Activated gamma-delta T cell treated with anti-CD3 and anti-CD28 coated beads, Interleukin-2, amount 50 U/mL, for 16 hours (primary cell): ENCODE data around the gene YWHAB.
"Not testable (repeated sequence)": the region's sequence is repeated elsewhere in the genome, so short reads cannot be mapped to it uniquely, and the experiment has no call there.

ENCODE experiments used
- DNase-seq: peaks from one replicate; pipeline ENCODE4 v3.0.0-alpha.2; 2020; ENCODE audit warnings: low read depth

The YWHAB gene

DNA sequence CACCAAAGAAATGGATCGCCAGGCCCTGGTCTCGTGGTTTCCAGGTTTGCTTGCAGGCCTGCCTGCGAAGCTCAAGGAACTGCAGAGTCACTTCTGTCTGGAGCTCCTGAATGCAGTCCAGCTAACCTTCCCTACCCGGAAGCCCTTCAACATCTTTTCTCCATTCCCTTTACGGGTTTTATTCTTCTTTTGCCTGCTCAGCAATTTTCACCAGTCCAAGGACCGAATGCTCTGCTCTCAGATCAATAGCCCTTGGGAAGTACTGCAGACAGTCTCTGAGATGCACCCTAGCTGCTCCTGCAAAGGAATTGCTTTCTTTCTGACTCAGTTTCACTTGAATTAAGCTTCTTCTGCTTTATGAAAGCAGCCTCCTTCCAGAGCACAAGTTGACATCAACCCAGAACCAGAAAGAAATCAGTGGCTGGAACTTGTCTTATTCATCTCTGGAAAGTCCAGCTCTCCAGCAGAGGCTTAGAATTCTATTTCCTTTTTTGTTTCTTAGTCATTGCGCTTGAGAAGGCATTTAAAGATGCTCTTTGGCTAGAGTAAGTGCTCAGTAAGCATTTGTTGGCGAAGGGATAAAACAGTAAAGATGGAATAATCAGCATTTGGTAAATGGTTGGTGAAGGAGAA, 18.7 kb upstream of the YWHAB start:
- DNase-seq, result no peak

DNA sequence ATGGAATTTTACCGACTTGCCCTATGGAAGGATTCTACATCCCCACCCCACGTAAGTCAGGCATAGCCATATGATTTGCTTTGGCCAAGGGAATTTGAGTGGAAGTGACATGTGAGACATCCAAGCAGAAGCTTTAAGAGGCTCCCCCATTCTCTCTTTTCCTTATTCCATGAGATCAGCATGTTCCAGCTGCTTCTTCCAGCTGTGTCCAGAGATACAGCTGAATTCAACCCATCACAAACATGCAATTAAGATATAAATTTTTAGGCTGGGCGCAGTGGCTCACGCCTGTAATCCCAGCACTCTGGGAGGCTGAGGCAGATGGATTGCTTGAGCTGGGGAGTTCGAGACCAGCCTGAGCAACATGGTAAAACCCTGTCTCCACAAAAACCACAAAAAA, 16.0 kb upstream of the YWHAB start:
- no peak for DNase-seq

DNA sequence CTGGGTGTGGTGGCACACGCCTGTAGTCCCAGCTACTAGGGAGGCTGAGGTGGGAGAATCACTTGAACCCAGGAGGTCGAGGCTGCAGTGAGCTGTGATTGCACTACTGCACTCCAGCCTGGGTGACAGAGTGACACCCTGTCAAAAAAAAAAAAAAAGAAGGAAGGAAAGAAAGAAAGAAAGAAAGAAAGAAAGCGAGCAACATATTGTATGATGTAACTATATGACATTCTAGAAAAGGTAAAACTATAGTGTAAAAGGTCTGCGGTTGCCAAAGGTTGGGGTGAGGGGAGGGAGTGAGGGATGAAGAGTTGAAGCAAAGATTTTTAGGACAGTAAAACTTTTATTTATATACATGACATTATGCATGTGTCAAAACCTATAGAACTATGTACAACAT, 3.1 kb upstream of the YWHAB start:
- not testable (repeated sequence) for DNase-seq

DNA sequence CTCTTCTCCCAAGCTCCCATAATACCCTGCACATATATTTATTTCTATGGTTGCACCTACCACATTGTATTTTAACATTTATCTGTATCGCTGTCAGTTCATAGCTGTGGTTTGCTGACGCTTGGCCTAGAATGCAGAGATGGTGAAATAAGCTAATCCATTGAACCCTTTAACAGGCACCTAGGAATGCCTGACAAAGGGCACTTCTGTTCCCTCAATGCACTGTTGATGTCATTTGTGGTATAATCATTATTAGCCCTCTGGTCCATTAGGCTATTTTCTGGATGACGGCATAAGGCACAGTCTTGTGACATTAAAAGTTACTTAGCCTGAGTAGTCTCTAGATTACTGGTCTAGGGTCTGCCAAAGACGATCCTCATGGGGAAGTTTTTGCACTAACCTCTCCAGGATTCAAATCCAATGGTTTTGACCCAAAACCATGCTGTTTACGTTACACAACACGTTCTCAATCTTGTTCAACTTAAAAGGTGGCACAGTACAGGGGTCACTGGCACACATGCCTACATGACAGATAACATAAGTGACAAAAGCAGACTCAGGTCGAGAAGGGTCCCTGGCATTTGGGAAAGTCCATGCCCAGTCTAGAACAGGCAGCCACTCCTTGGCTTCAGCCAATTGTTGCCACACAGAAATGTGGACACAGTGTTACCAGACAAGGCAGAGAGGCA, 2.1 kb upstream of the YWHAB start:
- DNase-seq, result no peak

DNA sequence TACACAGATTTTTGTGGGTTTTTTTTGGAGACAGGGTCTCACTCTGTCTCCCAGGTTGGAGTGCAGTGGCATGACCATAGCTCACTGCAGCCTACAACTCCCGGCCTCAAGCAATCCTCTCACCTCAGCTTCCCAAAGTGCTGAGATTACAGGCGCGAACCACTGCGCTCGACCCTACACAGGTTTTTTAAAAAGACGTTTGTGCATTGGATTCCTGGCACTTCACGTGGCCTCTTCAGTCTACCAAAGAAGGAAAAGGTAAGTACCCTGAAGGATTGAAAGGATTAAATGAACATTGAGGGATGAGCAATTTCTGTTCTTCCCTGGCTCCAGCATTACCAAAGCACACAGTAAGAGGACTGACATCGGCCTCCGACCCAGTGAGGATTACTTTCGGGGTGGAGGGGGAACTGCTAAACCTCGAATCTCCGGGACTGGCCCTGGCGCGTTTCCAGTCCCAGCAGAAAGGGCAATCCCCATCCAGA, 556 bp upstream of the YWHAB start:
- no peak for DNase-seq

DNA sequence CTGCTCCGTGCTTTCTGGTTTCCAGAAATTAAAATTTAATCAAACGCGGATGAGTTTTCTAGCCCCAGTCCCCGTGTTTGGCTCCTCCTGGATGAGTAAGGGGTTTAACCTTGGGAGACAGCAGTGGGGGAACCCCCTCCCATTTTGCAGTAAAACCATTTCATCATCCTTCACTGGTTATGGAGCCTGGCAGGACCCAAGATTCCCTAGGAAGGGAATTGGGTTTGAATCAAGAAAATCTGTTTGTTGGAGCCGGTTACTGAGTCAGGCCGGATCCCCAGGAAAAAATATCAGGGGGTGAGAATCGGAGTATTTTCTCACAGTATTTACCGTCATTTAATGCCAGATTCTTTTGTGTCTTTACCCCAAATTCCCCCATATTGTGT, 754 bp downstream of the YWHAB start:
- DNase-seq, result no peak

DNA sequence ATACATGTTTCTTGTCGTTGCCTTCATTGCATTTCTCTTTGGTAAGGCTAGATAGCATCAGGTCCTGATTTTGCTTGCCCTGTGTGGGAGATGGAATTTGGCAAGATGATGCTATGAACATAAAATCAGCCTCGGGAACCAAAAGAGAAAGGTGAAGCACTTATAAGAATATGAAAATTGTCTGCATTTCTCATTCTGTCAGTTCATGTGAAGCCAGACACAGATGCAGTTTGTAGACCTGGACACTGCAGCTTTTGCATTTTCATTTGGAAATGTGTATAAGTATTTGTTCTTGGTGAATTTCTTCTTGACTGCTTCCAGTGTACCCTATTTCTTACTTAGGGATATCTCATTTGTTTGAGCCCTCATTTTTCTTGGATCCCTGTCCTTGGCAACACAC, 1.3 kb downstream of the YWHAB start:
- DNase-seq, result no peak

DNA sequence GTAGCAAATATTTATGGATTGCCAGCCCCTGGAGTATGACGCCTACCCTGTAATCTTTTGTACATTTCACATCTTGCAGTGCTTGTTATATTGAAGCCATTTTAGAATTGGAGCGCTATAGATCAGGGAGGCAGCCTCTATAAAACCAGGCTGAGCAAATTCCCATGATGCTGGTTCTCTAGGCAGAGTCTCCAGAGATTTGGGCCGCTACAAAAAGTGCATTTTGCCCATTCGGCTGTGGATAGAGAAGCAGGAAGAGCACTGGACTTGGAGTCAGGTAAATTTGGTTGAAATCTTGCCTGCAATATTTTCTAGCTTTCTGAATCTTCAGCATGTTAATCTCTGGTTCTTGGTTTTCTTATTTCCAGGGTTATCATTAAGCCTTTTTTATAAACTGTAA, 2.0 kb downstream of the YWHAB start:
- no peak for DNase-seq

DNA sequence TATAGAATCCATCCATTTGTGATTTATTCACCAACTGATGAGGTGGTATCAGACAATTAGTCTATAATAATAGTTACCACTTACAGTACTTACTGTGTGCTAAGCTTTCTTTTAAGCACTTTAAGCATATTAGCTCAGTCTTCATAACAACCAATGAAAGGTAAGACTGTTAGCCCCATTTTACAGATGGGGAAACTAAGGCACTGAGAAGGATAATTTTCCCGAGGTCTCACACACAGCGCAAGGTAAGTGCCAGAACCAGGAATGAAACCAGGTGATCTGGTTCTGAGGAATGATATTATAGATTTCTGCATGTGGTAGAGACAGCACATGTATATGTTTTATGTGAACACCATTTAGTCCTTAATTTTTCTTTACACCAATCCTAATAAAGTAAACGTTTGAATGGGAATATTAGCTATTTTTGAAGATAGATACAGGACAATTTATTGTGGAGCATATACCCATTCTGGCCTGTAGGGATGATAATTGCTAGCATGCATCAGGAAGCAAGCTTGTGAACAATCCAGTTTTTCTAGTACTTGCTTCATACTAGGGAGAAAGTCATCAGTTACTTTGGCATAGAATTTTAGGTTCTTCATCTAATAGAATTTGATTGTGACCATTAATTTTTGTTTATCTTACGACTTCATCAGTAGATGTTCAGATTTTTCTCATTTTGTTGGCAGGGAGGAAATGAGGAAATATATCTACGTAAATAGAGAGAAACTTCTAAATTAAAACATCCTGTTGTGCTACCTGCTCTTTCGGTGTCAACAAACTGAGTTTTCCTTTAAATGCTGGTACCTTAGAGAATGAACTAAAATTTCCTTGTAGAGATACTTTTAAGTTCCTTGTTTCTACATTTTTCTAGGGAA, 3.0 kb downstream of the YWHAB start:
- no peak for DNase-seq

DNA sequence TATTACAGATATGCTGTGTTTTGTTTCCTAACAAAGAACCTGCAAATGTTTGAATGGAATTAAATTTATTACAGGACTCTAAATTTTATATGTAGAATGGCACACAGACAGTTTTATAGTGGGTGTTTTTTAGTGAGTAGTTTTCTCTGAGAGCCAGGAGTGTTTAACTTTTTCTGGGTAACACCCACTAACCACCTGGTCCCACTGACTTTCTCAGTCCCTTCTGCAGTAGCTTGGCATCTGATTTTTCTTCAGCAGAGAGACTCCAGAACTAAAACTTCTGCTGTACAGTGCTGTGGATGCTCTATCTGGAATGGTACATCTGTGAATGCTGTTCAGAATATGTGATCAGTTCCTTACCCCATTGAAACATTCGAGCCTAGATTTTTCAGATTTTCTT, 6.3 kb downstream of the YWHAB start:
- DNase-seq, result no peak

DNA sequence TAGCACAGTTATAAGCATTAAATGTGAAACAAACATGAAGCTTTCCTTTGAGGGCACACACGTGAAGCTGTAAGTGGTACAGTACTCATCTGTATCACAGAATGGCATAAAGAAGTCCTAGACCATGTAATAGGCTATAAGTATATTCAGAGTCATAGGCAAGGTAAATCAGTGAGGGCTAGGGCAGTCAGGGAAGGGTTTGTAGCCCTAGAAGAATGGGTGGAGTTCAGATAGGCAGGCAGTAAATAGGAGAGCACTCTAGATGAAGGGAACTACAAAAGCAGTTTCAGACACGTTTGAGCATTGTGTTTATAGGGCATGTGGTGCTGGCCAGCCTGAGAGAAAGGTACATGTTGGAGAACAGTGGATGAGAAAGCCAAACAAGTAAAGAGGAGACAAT, 9.5 kb downstream of the YWHAB start:
- no peak for DNase-seq

DNA sequence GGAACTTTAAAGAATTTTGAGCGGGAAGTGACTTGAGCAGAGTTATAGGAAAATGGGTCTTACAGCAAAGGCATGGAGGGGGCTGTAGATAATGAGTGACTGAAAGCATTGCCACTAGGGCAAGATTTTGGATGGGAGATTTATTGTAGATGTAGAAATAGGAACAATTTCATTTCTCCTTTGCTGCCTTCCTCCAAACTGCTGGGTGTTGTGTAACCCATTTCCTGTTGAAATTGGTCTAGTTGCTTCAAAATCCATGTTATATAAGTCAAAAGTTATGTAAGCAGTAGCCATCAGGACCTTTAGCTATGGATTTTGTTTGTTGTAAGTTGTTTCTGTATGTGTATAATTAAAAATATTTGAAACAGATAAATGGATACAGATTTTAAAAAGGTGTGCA, 11.1 kb downstream of the YWHAB start:
- no peak for DNase-seq

DNA sequence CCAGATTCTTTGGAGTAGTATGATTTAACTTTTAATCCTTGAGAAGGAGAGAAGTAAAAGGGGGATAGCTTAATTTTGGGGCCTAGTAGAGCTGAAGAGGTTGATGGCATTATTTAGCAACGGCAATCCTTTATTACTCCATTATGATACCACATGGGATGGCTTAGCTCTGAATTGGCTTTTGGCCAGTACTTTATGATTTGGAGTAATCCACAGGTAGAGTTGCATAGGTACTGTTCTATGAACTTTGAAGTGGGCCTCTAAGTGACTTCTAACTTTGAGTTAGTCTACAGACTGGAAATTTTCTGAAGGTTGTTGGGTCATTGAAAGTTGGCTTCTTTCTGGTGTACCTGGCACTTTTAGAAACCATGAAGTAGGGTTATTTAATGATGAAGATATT, 11.6 kb downstream of the YWHAB start:
- DNase-seq, result no peak

DNA sequence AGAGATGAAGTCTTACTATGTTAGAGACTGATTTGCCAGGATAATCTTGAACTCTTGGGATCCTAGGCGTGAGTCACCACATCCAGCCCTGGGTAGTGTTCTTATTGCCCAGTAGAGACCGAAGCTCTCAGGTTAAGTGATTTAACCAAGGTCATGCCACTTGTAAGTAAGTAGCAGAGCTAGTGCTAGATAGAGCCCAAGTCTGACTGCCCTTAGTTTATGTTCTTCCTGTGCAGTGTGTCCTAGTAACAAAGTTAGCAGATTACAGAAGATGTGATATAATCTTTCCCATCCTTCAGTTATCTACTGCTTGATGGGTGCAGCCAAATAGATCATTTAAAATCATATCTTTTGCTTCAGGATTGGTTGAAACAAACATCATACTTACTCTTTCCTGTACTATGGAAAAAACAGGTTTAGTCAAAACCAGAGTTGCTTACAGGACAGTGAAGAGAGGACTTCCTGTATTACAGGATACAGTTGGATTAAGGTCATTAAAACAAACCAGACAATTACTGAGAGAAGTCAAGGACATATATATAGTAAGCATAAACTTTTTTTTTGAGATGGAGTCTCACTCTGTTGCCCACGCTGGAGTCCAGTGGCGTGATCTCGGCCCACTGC, 14.8 kb downstream of the YWHAB start:
- no peak for DNase-seq

DNA sequence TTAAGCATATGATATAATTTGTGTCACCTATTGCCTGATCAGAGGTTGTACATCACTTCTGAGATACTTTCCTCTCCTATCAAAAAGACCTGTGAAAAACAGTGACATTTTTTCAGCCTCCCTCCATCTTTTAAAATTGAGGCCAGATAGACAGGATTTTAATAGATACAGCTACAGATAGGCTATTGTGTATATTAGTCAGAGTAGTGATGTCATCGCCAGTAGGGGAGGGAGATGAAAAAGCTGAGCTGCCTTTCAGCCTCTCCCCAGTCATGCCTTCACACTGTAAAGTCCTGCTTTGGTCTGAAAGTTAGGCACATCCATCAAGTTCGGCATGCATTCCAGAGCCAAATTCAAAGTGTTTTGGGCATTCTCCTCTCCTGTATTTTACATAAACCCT, 16.5 kb downstream of the YWHAB start:
- DNase-seq, result no peak

DNA sequence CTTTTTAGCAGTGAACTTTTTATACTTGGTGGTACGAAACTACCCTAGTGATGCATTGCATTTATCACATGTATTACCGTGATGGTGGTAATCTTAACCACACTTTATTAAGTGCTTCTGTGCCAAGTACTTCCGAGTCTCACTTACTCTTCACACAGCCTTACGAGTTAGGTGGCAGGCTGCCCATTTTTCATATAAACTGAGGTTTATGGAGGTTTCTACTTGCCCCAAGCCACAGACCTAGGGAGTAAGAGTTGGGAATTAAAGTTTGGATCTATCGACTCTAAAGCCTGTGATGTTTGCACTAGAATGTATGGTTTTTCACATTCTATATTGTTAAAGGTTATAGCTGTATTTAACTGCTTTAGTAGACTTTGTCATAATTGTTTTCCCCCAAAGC, 18.9 kb downstream of the YWHAB start:
- DNase-seq, result no peak

DNA sequence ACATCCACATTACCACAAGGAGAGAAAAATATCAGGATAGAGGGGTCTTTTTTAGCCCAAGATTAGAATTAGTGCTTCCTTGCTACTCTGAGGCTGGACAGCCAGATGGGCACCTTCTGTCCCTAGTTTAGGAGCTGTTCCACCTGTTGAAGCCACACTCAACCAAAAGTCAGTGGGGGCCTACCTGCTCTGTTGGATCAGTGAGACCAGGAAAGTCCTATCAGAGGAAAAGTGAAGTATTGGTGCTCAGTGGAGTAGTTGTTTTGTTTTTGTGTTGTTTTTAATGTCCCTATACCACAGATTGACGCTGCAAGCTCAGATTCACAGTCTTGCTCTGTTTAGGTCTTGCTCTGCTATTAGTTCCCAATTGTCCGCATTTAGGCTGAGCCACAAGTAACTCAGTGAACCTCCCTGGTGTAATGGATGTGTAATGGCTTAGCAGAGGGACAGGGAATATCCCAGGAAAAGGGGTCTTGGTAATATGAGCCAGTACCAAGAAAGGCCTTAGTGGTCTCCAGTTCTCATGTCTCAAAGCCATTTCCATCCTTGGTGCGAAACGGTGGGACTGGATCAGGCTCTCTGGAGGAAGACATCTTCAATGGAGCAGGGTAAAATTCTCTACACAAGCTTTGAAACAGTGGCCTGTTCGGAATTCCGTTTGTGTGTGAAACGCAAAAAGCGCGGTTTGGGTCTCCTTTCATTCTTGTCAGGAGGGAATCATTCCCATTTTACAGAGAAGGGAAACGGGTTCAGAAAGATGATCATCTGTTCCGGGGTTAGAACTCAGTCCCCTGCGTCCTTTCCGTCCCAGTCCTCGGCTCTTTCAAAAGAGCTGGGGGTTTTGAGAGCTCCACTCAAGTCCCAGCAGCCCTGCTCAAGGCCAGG, 23.7 kb downstream of the YWHAB start:
- no peak for DNase-seq

DNA sequence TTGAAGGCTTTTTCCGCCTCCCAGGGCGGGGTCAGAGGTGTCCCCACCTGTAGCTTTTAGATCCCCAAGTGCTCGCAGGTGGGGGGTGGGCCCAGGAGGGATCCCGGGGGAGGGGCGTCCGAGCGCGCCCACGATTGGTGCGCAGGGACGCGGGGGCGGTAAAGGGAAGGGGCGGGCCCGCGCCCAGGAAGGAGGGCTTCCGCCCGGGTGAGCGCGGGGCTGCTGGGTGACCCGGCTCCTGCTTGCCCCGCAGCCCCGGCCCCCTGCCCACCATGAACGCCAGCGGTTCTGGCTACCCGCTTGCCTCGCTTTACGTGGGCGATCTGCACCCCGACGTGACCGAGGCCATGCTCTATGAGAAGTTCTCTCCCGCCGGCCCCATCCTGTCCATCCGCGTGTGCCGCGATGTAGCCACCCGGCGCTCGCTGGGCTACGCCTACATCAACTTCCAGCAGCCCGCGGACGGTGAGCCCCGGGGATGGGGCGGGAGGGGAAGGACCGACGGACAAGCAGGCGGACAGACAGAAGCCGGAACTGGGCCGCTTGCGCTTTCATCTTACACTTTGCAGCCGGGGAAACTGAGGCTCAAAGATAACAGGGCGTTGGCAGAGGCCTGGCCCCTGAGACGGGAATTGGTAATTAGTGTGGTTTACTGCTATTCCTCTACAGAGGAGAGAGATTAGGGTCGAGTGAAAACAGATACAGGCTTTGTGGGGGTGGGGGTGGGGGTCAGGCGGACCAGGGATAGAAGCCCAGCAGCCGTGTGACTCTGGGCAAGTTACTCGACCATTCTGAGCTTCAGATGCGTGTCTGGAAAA, 24.6 kb downstream of the YWHAB start, which contains the start of gene PABPC1L:
TSS of gene PABPC1L (plus strand) at position 189 of the 818 bp plus-strand sequence. CDS start at position 273, 84 bp downstream.
- DNase-seq, result peak; percentile 60

DNA sequence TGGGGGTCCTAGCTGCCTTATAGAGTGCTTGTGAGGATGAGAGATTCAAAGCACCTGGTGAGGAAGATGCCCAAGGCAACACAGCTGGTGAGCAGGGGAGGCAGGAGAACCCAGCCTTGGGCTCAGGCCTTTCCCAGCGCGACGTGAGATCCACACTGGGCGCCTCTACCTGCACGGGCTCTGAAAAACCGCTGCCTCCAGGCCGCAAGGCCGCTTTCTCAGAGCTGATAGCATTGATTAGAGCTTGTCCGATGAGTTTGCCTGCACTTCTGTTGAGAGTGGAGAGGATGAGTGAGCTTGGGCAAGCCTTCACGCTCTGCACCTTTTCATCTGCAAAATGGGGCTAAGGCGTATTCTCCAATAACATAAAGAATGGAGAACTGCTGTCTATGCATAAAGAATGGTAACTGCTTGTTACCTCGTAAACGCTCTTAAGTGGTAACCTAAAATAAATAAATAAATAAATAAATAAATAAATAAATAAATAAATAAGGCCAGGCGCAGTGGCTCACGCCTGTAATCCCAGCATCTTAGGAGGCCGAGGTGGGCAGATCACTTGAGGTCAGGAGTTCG, 25.3 kb downstream of the YWHAB start:
- no peak for DNase-seq

DNA sequence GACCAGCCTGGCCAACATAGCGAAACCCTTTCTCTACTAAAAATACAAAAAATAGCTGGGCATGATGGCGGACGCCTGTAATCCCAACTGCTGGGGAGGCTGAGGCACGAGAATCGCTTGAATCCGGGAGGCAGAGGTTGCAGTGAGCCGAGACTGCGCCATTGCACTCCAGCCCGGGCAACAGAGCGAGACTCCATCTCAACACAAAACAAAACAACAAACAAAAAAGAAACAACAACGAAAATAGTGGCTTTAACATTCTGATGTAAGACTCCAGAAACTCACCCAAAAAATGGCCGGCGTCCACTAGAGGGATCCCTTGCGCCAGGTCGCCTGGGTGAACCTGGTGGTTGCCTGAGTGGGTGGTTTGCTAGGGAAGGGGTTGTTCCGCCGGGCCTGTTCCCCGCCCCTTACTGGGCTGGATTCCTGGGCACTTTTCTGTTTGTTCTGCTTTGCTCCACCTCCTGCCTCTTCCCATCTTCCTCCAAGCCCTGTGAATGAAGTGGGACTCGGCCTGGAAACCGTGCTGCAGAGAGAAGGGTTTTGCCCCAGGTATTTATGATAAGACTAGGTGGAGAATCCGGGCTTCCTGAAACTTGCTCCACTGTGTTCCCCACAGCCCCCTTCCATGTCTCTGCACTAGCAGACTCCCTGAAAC, 25.9 kb downstream of the YWHAB start:
- DNase-seq, result no peak
